EH (cell line): ENCODE results near the gene ACP5.
"Not testable (repeated sequence)": the region's sequence is repeated elsewhere in the genome, so short reads cannot be mapped to it uniquely, and the experiment has no call there.

Experiments used
- DNase-seq: peaks from one replicate; pipeline ENCODE4 v3.0.0-alpha.2; 2015; ENCODE audit warnings: low read depth

The ACP5 gene

GRCh38 chr19:11578258-11579142 is 1.1 kb upstream of the ACP5 start:
- peak; percentile 26 for DNase-seq

GRCh38 chr19:11576227-11576626 is 1.2 kb downstream of the ACP5 start:
- DNase-seq = no peak

GRCh38 chr19:11574689-11575088 is 2.8 kb downstream of the ACP5 start:
- DNase-seq = no peak

GRCh38 chr19:11573763-11574162 is 3.7 kb downstream of the ACP5 start:
- DNase-seq = not testable (repeated sequence)

GRCh38 chr19:11573354-11573753 is 4.1 kb downstream of the ACP5 start:
- DNase-seq = not testable (repeated sequence)

GRCh38 chr19:11570039-11570462 is 7.4 kb downstream of the ACP5 start:
- no peak for DNase-seq

- no peak for DNase-seq
Observed at GRCh38 chr19:11566164-11566563, 11.3 kb downstream of the ACP5 start.

GRCh38 chr19:11565649-11565980 is 11.8 kb downstream of the ACP5 start:
- DNase-seq = not testable (repeated sequence)

GRCh38 chr19:11564082-11564807 is 13.2 kb downstream of the ACP5 start:
- not testable (repeated sequence) for DNase-seq

- no peak for DNase-seq
Observed at GRCh38 chr19:11563532-11563931, 13.9 kb downstream of the ACP5 start.

GRCh38 chr19:11560404-11561051 is 16.9 kb downstream of the ACP5 start:
- DNase-seq = peak; percentile 76

- peak; percentile 98 for DNase-seq
Observed at GRCh38 chr19:11558881-11559828, 18.3 kb downstream of the ACP5 start, which contains the start of gene ELOF1. Gene ELOF1, minus strand, starts transcription at chr19:11559230. Its CDS starts 4,883 bp downstream, at chr19:11554347.

- no peak for DNase-seq
Observed at GRCh38 chr19:11556634-11557420, 20.6 kb downstream of the ACP5 start.

- no peak for DNase-seq
Observed at GRCh38 chr19:11555246-11555645, 22.2 kb downstream of the ACP5 start.

- no peak for DNase-seq
Observed at GRCh38 chr19:11554160-11554559, 23.3 kb downstream of the ACP5 start.

GRCh38 chr19:11552666-11553372 is 24.6 kb downstream of the ACP5 start:
- DNase-seq = no peak

GRCh38 chr19:11551603-11552235 is 25.7 kb downstream of the ACP5 start:
- DNase-seq = peak; percentile 36

GRCh38 chr19:11550265-11550664 is 27.2 kb downstream of the ACP5 start:
- DNase-seq = no peak

GRCh38 chr19:11549386-11549953 is 28.0 kb downstream of the ACP5 start:
- DNase-seq = no peak
